Mesodermal cell (in vitro differentiated cells): ENCODE measurements around the gene PLXNB3.

Experiments
- H3K27ac ChIP-seq: 2 replicates; pipeline ENCODE4 v1.7.0; 2013; ENCODE audit warnings: mild to moderate bottlenecking, low read depth, low read length, moderate library complexity; ENCODE audit not compliant: severe bottlenecking
- H3K36me3 ChIP-seq: 2 replicates; pipeline ENCODE4 v1.7.1; 2013; ENCODE audit warnings: mild to moderate bottlenecking, low read length, moderate library complexity; ENCODE audit not compliant: control insufficient read depth, insufficient read depth
- H3K4me1 ChIP-seq: one replicate; pipeline ENCODE4 v1.7.1; 2013; ENCODE audit warnings: mild to moderate bottlenecking, low read length; ENCODE audit not compliant: insufficient read depth, control insufficient read depth, poor library complexity, severe bottlenecking
- H3K4me3 ChIP-seq: 2 replicates; pipeline ENCODE4 v1.7.0; 2013; ENCODE audit warnings: low read length, control low read depth, mild to moderate bottlenecking; ENCODE audit not compliant: insufficient read depth, poor library complexity, severe bottlenecking; ENCODE audit errors: extremely low read depth
- H3K9me3 ChIP-seq: 2 replicates; pipeline ENCODE4 v1.7.1; 2013; ENCODE audit warnings: mild to moderate bottlenecking, low read length, moderate library complexity; ENCODE audit not compliant: control insufficient read depth
- WGBS, 2 experiments: methylation state at CpG; one replicate each; pipeline ENCODE4 v1.1.5; 2013; ENCODE audit warnings: missing lambda C conversion rate in 2 of 2; ENCODE audit not compliant: insufficient coverage in 2 of 2; 5-methylcytosine and 5-hydroxymethylcytosine counted together

PLXNB3 gene

GRCh38 chrX:153797415-153798015 lies 33.5 kb downstream of the PLXNB3 start:
- H3K36me3 ChIP-seq, result peaks cover 33% of the 10 kb centered on the region
- 97% methylated on average over 6 of the region's 15 CpGs; no CpG with 5 or more reads in 1 of the 2 experiments for WGBS, 2 experiments
- H3K4me1 ChIP-seq, result peaks cover 5% of the 10 kb centered on the region
- no peaks in the 10 kb centered on the region for H3K9me3 ChIP-seq
- no peak overlapping the region for H3K4me3 ChIP-seq
- no peak overlapping the region for H3K27ac ChIP-seq

DNA sequence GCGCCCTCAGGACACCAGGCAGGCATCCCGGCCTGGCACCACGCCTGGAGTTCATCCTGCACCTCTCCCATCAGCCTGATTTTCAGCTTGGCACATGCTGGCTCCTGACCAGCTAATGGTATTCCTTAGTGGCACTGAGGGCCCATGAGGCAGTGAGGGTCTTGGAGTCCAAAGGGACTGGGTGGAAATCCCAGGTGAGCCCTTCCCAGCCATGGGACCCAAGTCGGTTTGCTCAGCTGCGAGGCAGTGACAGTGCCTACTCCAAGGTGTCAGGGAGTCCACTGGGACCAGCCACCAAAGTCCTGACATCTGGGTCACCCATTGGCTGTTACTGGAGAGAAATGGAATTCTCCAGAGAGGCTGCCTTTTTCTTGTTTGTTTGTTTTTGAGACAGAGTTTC lies 35.3 kb downstream of the PLXNB3 start:
- Histone ChIP-seq H3K4me3 (no peak overlapping the region), H3K4me1 (no peaks in the 10 kb centered on the region), H3K27ac (no peak overlapping the region), H3K36me3 (peaks cover 30% of the 10 kb centered on the region), H3K9me3 (no peaks in the 10 kb centered on the region)
- 100% methylated on average over 2 of the region's 5 CpGs for WGBS, 2 experiments

- H3K27ac ChIP-seq, result no peak overlapping the region
- no peaks in the 10 kb centered on the region for H3K4me1 ChIP-seq
- peaks cover 30% of the 10 kb centered on the region for H3K36me3 ChIP-seq
- WGBS, 2 experiments, result 85% methylated on average over 4 to 6 of the region's 16 CpGs
- no peaks in the 10 kb centered on the region for H3K9me3 ChIP-seq
- no peak overlapping the region for H3K4me3 ChIP-seq
Observed at GRCh38 chrX:153800177-153800722, 36.2 kb downstream of the PLXNB3 start.

- Histone ChIP-seq H3K9me3 (no peaks in the 10 kb centered on the region), H3K4me3 (no peak overlapping the region), H3K4me1 (no peaks in the 10 kb centered on the region), H3K36me3 (peaks cover 30% of the 10 kb centered on the region), H3K27ac (no peak overlapping the region)
- WGBS, 2 experiments, result 80 to 96% methylated on average over 1 to 4 of the region's 7 CpGs
Observed at GRCh38 chrX:153800746-153801145, 36.7 kb downstream of the PLXNB3 start.

DNA sequence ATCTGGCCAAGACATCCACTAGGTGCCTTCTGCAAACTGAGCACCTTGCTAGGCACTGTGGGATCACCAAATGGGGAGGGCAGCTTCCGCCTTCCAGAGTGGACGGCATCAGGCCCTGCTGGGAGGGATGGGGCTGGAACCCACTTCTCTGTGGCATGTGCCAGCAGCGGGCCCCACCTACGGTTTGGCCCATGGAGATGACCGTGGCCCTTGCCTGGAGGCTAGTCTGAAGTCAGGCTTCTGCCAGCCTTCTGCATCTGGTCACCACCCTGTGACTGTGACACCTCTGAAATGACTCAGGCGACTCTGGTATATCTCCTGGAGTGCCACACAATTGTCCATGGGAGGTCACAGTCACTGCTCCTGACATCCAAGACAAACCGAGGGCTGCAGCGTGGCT lies 37.6 kb downstream of the PLXNB3 start:
- WGBS, 2 experiments, result 89 to 91% methylated on average over 3 to 6 of the region's 8 CpGs
- Histone ChIP-seq H3K4me1 (no peaks in the 10 kb centered on the region), H3K9me3 (no peaks in the 10 kb centered on the region), H3K27ac (no peak overlapping the region), H3K36me3 (peaks cover 22% of the 10 kb centered on the region), H3K4me3 (no peak overlapping the region)

DNA sequence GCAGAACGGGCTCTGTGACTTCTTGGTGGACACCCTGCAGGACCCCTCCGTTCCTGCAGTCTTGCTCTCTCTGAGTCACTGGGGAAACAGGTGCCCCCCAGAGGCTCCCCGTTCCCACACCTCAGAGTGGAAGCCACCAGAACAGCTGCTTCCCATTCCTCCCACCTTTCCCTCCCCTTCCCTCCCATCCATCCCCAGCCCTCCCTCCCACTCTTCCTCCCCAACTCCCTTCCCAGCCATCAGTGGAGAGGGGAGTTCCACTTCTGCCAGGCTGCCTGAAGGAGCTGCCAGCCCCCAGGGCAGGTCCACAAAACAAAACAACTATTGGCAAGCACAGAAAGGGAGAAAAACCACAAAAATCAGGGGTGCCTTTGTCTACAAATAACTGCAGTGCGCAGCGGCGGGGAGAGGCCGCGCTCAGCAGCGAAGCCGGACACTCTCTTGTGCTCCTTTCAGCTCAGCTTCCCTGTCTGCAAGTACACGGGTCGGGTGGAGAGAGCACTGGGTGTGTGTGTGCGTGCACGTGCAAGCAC lies 38.5 kb downstream of the PLXNB3 start:
- H3K4me1 ChIP-seq, result no peaks in the 10 kb centered on the region

GRCh38 chrX:153803211-153804099 lies 39.4 kb downstream of the PLXNB3 start:
- Histone ChIP-seq H3K4me1 (no peaks in the 10 kb centered on the region), H3K27ac (no peak overlapping the region), H3K36me3 (peaks cover 5% of the 10 kb centered on the region), H3K4me3 (no peak overlapping the region), H3K9me3 (no peaks in the 10 kb centered on the region)
- 94 to 98% methylated on average over 35 to 44 of the region's 87 CpGs for WGBS, 2 experiments

More for the DNA sequence above, 38.5 kb downstream of the PLXNB3 start:
- Histone ChIP-seq H3K36me3 (peaks cover 13% of the 10 kb centered on the region), H3K27ac (no peak overlapping the region), H3K4me3 (no peak overlapping the region), H3K9me3 (no peaks in the 10 kb centered on the region)
- 95 to 100% methylated on average over 5 to 8 of the region's 14 CpGs for WGBS, 2 experiments

GRCh38 chrX:153804100-153804595 lies 40.1 kb downstream of the PLXNB3 start:
- Histone ChIP-seq H3K9me3 (no peaks in the 10 kb centered on the region), H3K36me3 (no peaks in the 10 kb centered on the region), H3K4me3 (no peak overlapping the region), H3K4me1 (no peaks in the 10 kb centered on the region), H3K27ac (no peak overlapping the region)
- 95 to 98% methylated on average over 16 to 20 of the region's 34 CpGs for WGBS, 2 experiments

DNA sequence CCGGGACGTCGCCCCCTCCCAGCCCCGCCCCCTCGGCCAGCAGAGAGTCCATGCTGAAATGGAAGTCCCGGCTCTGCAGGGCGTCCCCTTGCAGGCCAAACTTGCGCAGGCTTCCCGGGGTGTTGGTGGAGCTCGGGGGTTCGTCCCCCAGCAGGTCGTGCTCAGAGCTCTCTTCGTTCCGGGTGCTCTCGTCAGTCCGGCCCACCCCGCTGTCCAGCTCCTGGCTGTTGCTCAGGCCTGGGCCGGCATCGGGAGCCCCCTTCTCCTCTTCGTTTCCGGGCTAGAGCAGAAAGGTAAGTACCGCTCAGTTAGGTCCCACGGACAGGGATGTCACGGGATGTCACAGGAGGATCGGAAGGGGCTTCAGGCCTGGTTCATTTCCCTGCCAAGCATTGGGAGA lies 40.6 kb downstream of the PLXNB3 start:
- no peak overlapping the region for H3K27ac ChIP-seq
- H3K36me3 ChIP-seq, result no peaks in the 10 kb centered on the region
- no peaks in the 10 kb centered on the region for H3K9me3 ChIP-seq
- no peak overlapping the region for H3K4me3 ChIP-seq
- 90 to 100% methylated on average over 2 to 21 of the region's 25 CpGs for WGBS, 2 experiments
- no peaks in the 10 kb centered on the region for H3K4me1 ChIP-seq

- no peak overlapping the region for H3K27ac ChIP-seq
- WGBS, 2 experiments, result 94 to 99% methylated on average over 8 to 13 of the region's 13 CpGs
- no peak overlapping the region for H3K4me3 ChIP-seq
Observed at GRCh38 chrX:153805436-153805835, 41.4 kb downstream of the PLXNB3 start.

More at GRCh38 chrX:153805436-153805835, 41.4 kb downstream of the PLXNB3 start:
- Histone ChIP-seq H3K4me1 (no peaks in the 10 kb centered on the region), H3K36me3 (no peaks in the 10 kb centered on the region), H3K9me3 (no peaks in the 10 kb centered on the region)
